HEK293T (cell line): ENCODE results near the gene TVP23A.

ENCODE experiments used
- CTCF ChIA-PET: fragments of 350-600 bp; formaldehyde crosslinking; extraction: SDS; loops from one replicate; lab custom pipeline; 2021; ENCODE audit warnings: antibody characterized with exemption, inconsistent platforms; lab: Yijun Ruan, JAX
- POLR2A ChIA-PET: fragments of 350-600 bp; formaldehyde crosslinking; extraction: SDS; loops from one replicate; lab custom pipeline; 2020; ENCODE audit warnings: antibody characterized with exemption, inconsistent platforms; lab: Yijun Ruan, JAX
- DNase-seq: peaks from one replicate; pipeline ENCODE4 v3.0.0; 2012; ENCODE audit warnings: mixed read lengths; ENCODE audit errors: extremely low spot score
- ARNT ChIP-seq: fragments of 450-650 bp; IDR thresholded peaks from 2 replicates; pipeline ENCODE4 v1.6.1; 2017; ENCODE audit warnings: mild to moderate bottlenecking
- BHLHE40 ChIP-seq: fragments of 450-650 bp; IDR thresholded peaks from 2 replicates; pipeline ENCODE4 v1.6.1; 2016; ENCODE audit warnings: mild to moderate bottlenecking, moderate library complexity, borderline replicate concordance
- CTBP1 ChIP-seq: fragments of 450-650 bp; IDR thresholded peaks from 2 replicates; pipeline ENCODE4 v1.6.1; 2016; ENCODE audit warnings: borderline replicate concordance
- ELF4 ChIP-seq: fragments of 450-650 bp; IDR thresholded peaks from 2 replicates; pipeline ENCODE4 v1.6.1; 2017; ENCODE audit warnings: antibody characterized with exemption
- FOXA1 ChIP-seq: fragments of 450-650 bp; IDR thresholded peaks from 2 replicates; pipeline ENCODE4 v1.6.1; 2016; ENCODE audit warnings: mild to moderate bottlenecking
- FOXK2 ChIP-seq: fragments of 450-650 bp; IDR thresholded peaks from 2 replicates; pipeline ENCODE4 v1.6.1; 2016; ENCODE audit warnings: mild to moderate bottlenecking
- FOXM1 ChIP-seq: fragments of 450-650 bp; IDR thresholded peaks from 2 replicates; pipeline ENCODE4 v1.6.1; 2017; ENCODE audit warnings: mild to moderate bottlenecking, borderline replicate concordance
- HDGF ChIP-seq: fragments of 450-650 bp; IDR thresholded peaks from 2 replicates; pipeline ENCODE4 v1.6.1; 2017; ENCODE audit warnings: antibody characterized with exemption, borderline replicate concordance
- L3MBTL2 ChIP-seq: fragments of 450-650 bp; conservative IDR thresholded peaks from 2 replicates; pipeline ENCODE4 v1.6.1; 2016; ENCODE audit warnings: mild to moderate bottlenecking
- LEF1 ChIP-seq: fragments of 450-650 bp; IDR thresholded peaks from 2 replicates; pipeline ENCODE4 v1.6.1; 2017; ENCODE audit warnings: mild to moderate bottlenecking, borderline replicate concordance
- NFRKB ChIP-seq: fragments of 450-650 bp; IDR thresholded peaks from 2 replicates; pipeline ENCODE4 v1.6.1; 2016; ENCODE audit warnings: mild to moderate bottlenecking, moderate library complexity
- PKNOX1 ChIP-seq: fragments of 450-650 bp; IDR thresholded peaks from 2 replicates; pipeline ENCODE4 v1.6.1; 2016
- SP1 ChIP-seq: fragments of 450-650 bp; IDR thresholded peaks from 2 replicates; pipeline ENCODE4 v1.6.1; 2017
- SUZ12 ChIP-seq: fragments of 450-650 bp; IDR thresholded peaks from 2 replicates; pipeline ENCODE4 v1.6.1; 2016; ENCODE audit warnings: mild to moderate bottlenecking
- TARDBP ChIP-seq: fragments of 450-650 bp; IDR thresholded peaks from 2 replicates; pipeline ENCODE4 v1.6.1; 2016
- ZNF384 ChIP-seq: fragments of 450-650 bp; IDR thresholded peaks from 2 replicates; pipeline ENCODE4 v1.6.1; 2016

Gene TVP23A

DNA sequence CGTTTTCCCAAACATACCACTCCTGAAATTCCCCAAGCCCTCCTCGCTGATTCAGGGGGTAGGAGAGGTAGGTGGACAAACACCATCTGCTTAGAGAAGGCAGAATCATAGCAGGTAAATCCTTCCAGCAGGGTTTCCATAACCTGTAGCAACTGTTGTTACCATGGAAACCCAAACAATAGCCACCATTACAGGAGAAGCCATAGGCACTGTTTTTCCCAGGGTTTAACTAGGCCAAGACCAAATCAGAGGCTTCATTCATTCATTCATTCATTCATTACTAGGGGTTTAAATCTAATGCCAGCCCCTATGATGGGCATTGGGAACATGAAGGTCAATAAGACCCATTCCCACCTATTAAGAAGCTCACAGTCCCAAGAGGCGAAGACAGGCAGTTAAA is 32.9 kb upstream of the TVP23A start:
- ChIA-PET CTCF (no interaction called here), POLR2A (no interaction called here)
- TF ChIP-seq PKNOX1 (no peak), ZNF384 (no peak), LEF1 (no peak), SP1 (no peak), BHLHE40 (no peak)
- DNase-seq = no peak

- DNase-seq = no peak
- ChIA-PET CTCF (no interaction called here), POLR2A (no interaction called here)
- TF ChIP-seq PKNOX1 (no peak), TARDBP (no peak), SUZ12 (no peak), BHLHE40 (no peak)
Observed at GRCh38 chr16:10850478-10850850, 31.9 kb upstream of the TVP23A start.

DNA sequence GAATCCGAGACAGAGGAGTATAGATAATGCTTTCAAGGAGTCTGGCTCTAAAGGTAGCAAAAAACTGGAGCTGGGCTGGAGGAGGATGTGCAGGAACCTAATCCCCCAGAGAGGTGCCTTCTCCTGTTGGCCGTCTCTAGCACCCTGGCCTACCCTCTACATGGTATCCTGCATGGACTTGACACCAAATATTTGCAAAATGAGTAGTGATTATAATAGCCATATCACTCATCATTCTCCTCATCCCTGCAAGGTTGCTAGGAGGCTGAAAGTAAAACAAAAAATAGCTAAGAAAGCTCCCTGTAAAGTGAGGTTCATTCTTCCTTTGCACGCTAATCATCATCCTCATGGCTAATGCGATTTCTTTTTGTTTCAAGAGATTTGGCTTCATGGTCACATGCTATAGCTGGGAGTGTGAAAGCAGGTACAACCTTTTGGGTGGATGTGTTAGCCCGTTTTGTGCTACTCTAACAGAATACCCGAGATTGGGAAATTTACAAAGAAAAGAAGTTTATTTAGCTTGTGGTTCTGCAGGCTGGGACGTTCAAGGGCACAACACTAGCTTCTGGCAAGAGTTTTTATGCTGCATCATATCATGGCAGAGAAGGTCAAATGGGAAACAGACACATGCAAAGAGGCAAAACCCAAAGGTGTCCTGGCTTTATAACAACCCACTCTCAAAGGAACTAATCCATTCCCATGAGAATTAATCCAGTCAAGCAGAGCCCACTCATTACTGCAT is 31.3 kb upstream of the TVP23A start:
- TF ChIP-seq PKNOX1 (no peak), ZNF384 (no peak), ELF4 (no peak), FOXA1 (no peak), HDGF (no peak), NFRKB (no peak), ARNT (no peak), FOXM1 (no peak), FOXK2 (no peak), SUZ12 (no peak), LEF1 (no peak), BHLHE40 (no peak)
- no peak for DNase-seq
- ChIA-PET POLR2A (interaction anchor here (0.5 kb wide), 1 partner anchor 43 kb away, joined by 3 read pairs; no protein-coding TSS in a partner anchor), CTCF (interaction anchor here (0.6 kb wide), 1 partner anchor 80 kb away, joined by 4 read pairs; no protein-coding TSS in a partner anchor)

DNA sequence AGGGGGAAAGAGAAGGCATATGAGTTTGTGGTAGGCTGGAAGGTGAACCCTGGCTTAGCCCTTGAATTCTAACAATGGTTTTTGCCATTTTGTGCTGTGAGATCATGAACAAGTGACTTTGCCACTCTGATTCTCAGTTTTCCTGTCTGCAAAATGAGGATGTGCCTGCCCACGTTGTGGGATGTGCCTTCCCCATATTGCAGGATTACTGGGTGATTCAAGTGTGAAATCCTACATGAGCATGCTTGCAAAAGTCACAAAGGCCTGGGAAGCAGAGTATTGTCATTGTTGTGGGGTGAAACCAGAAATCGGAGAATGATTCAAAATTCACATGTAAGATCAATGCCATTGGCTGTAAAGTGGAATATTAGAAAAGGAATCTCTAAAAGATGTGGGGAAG is 28.6 kb upstream of the TVP23A start:
- POLR2A ChIA-PET = no interaction called here
- DNase-seq = no peak
- CTCF ChIA-PET = no interaction called here
- TF ChIP-seq NFRKB = no peak
- TF ChIP-seq L3MBTL2 = no peak
- no peak for TF ChIP-seq CTBP1
- no peak for TF ChIP-seq HDGF

GRCh38 chr16:10846213-10846998 is 27.8 kb upstream of the TVP23A start:
- TF ChIP-seq PKNOX1 (no peak), HDGF (no peak), FOXM1 (no peak), ELF4 (no peak)
- ChIA-PET POLR2A (no interaction called here), CTCF (interaction anchor here (1.1 kb wide), 1 partner anchor 9 kb away, joined by 3 read pairs; no protein-coding TSS in a partner anchor)
- no peak for DNase-seq

GRCh38 chr16:10840703-10841102 is 22.1 kb upstream of the TVP23A start:
- DNase-seq = no peak
- POLR2A ChIA-PET = no interaction called here
- TF ChIP-seq ELF4 = no peak
- TF ChIP-seq LEF1 = no peak
- TF ChIP-seq FOXA1 = no peak
- no peak for TF ChIP-seq CTBP1
- TF ChIP-seq ZNF384 = no peak
- TF ChIP-seq HDGF = no peak
- TF ChIP-seq NFRKB = no peak
- no peak for TF ChIP-seq FOXM1
- no peak for TF ChIP-seq FOXK2
- TF ChIP-seq SUZ12 = no peak
- no peak for TF ChIP-seq ARNT
- TF ChIP-seq SP1 = no peak
- no peak for TF ChIP-seq TARDBP
- TF ChIP-seq L3MBTL2 = no peak
- CTCF ChIA-PET = no interaction called here
